GM21786 (cell line): Measurements from ENCODE around the gene MAOB.
"Not testable (repeated sequence)": the region's sequence is repeated elsewhere in the genome, so short reads cannot be mapped to it uniquely, and the experiment has no call there.

Experiments used
- ATAC-seq: cut with Tn5 transposase; IDR thresholded peaks from one replicate; pipeline ENCODE4 v1.9.1; 2021; ENCODE audit not compliant: unreplicated experiment

MAOB gene

DNA sequence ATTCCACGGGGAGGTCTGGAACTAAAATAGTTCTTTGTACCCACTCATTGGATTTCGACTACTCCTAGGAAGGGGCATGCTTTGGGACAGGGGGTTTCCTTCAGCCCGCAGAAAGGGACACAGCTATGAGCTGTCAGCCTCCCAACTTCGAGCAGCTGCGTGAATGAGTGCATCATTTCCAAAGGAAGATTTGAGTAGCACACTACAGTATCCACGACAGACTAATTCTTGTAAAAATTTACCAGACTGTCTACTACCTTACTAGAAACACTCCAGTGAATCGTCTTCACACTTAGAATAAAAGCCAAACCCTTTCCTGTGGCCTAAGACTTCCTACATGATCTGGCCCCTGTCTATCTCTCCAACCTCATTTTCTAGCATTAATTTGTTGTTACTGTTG, 124.2 kb downstream of the MAOB start:
- ATAC-seq = no peak

DNA sequence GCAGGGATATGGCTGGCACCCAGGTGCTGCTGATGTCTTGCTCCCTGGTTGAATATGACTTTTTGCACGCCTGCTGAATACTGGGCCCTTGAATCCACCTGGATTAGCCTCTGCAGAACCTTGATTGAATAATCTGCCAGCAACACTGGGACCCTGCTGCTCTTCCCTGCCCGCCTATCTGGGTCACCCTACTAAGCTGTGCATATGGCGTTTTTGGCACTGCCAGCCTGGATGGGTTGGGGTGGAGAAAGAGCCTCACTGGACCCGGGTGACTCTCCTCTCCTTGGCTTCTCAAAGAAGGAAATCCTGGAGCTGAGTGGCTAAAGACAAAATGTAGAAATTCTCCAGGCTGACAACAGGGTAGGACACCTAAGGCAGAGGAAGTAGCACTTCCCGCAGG, 126.2 kb downstream of the MAOB start:
- ATAC-seq = no peak

DNA sequence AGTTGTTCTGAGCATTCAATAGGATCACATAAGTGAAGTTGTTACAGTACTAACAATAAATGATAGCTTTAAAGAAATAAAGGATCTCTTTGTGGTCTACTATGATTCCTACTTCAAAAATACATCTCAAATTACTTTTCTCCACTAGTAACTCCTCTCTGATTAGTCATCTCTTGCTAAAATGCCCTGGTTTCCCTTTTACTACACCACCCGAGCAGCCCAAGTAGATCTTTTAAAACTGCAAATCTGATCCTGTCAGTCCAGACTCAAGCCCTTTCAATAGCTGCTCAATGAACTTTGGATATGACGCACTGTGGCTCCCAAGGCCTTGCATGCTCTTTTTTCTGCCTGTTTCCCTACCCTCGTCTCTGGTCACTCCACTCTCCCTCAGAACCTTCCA, 128.6 kb downstream of the MAOB start:
- no peak for ATAC-seq

DNA sequence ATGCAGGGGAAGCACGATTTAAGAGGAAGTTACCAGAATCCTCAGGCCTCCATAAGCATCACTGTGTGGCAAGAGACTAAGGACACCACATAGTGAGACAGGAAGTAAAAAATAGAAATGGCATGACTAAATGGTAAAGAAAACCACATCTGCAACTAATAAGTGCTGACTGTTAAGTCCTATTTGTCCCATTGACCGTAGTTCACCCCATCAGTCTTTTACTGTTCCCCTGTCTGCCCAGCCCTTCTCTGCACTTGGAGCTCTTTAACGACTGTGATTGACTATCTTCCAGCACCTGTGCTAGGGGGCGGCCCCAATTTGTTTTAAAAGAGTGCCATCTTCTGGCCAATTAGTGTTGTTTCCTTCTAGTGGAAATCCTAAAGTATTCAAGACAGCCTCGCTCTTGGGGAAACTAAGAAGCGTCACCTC, 132.0 kb downstream of the MAOB start:
- peak; percentile 84 for ATAC-seq

DNA sequence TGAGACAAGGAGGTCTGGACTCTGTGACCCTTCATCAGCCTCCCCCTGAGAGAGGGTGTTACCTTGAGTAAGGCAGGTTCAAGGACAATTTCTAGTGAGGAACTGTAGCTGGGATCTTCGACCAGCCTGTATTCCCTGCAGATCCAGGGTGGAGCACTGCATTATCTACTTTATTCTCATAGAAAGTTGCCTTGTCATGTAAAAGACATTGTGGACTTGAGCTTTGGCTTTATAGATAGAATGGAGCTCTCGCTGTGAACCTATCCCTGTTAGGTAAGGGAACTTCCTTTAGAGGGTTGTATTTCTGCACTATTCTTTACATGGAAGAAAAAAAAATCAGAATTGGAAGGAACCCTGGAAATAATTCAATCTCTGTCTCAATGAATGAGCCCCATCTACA, 134.8 kb downstream of the MAOB start:
- ATAC-seq = no peak

DNA sequence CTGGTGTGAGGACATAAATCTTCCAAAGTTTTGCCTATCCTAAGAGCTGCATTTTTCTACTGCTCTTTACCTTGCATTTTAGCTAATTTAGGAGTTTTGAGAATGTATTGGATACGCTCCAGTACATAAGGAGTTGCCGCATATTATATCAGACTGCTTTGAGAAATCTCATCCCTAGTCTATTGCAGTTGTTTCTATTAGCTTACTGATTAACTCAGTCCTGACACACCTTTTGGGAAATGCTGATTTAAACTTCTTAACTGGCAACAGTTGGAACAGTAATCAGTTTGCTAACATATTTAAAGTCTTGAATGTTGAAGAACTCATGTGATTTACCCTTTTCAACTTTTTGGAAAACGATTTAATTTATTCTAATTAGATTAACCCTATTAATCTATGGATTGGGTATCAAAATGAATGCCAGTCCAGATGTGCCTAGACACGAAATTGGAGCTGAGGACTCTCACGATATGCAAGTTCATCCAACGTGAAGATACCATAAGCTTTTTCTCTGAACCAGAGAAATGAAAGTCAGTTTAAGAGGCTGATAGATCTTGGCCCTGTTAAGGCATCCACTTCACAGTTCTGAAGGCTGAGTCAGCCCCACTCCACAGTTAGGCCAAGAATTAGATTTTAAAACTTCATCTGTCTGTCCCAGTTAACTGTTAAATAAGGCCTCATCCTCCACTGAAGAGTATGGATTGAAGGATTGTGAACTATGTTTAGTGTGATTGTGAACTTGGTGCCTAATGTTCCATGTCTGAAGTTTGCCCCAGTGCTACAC, 136.1 kb downstream of the MAOB start:
- ATAC-seq = no peak

DNA sequence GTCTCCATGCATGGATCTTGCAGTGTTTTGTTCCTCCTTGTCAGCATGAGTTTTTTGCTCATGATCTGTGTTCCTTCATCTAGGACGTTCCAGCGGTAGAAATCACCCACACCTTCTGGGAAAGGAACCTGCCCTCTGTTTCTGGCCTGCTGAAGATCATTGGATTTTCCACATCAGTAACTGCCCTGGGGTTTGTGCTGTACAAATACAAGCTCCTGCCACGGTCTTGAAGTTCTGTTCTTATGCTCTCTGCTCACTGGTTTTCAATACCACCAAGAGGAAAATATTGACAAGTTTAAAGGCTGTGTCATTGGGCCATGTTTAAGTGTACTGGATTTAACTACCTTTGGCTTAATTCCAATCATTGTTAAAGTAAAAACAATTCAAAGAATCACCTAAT, 138.0 kb downstream of the MAOB start:
- no peak for ATAC-seq

DNA sequence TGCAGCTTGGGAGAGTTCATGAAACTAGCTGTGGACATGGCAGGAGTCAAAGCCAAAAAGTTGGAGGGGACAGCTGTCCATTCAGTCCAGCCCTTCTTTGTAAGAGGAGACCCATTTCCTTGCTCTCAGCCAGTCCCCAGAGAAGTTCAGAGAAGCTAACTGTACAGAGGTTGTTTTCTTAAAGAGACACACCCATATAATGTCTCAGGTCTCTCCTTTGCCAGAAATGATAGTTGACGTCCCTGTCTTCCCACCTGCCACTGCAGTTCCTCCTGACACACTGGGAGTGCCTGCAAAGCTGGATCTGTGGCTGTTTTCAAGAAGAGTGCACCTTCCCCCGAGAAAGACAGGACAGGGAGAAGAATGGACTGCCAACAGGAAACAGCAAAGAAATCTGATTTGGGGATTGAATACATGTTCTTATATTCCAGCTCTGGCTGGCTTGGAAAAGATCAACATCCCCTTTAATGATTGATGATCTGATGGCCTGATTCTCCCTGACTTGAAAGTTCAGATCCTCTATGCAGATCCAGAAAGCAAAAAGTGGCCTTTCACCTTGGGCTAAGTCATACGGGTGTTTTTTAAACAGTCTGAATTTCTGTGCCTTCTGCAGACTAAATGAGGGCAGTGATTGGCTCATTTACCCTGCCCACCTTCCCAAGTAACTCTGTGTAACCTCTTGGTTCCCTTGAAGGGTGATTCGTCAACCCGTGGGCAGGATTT, 139.0 kb downstream of the MAOB start:
- no peak for ATAC-seq

DNA sequence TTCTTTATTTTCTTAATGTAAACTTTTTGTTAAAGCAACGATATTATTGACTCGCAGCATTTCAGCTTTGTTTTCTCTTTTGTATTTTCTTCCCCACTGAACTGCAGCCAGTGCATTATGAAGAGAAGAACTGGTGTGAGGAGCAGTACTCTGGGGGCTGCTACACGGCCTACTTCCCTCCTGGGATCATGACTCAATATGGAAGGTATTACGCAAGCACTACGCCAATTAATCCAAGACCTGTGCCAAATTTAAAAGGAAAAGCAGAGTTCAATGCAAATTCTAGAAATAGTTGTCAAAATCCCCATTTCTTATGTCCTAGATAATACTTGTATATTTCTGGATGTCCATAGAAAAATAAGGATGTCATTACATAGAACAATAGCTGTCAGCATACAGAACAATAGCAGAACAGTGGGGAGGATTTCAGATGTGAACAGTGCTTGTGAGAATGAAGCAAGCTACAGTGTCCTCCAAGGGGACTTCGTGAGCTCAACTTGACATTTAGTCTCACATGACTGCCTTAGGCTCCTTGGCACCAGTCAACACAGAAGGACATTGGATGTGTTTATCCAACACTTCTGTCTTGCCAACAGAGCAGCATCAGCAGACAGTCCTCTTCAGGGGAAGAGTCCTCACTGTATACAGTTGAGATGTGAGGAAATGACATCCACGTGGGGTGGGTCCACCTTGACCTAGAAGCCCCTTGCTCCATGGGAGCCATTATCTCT, 140.2 kb downstream of the MAOB start:
- no peak for ATAC-seq

DNA sequence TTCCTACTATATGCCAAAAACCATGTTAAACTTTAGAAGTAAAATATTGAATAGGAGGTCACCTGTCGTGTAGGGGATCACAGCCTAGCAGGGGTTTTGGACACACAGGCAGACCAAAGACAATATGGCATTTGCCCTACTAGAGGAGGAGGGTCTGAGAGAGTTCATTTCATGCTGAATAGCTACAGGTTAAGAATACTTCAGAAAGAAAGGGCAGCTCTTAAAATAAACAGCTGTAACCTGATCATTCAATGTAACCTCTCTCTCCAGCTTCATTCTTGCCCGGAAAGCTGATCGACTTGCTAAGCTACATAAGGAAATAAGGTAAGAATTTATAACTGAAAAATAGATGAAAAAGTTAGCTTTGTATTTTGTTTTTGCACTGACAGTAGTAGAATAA, 146.3 kb downstream of the MAOB start:
- ATAC-seq = no peak

DNA sequence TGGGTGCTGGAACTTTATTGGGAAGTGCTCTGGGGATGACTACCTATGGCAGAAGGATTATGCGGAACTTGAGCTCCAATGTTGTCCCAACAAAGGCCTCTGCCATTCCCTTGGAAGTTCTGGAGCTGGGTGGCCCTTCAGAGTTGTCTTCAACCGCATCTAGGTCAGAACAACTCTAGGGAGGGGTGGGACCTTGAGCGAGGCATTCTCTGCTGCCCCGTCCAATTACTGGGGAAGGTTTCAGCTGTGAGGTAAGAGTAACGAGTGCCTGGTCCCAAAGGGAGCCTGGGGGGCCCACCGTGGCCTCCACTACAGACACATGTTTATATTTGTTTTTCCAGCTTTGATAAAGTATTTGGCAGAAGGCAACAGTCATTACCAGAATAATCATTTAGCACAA, 146.7 kb downstream of the MAOB start:
- ATAC-seq = no peak

DNA sequence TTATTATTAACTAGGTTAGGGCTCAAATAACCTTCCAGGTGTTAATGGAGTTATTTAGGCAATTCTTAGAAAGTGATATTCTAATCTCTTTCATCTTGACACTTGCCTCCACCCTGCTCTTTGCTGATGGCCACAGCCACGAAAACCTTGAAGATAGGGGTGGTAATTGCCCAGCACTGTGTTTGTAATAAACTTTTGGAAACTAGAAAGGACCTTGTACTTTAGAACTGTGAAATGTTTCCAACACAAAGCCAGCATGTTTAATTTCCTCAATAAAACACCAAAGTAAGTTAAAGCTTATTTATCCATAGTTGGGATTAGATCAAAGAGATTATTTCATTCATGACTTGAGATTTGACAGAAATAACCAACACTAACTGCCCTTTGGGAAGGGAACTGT, 147.8 kb downstream of the MAOB start:
- no peak for ATAC-seq

DNA sequence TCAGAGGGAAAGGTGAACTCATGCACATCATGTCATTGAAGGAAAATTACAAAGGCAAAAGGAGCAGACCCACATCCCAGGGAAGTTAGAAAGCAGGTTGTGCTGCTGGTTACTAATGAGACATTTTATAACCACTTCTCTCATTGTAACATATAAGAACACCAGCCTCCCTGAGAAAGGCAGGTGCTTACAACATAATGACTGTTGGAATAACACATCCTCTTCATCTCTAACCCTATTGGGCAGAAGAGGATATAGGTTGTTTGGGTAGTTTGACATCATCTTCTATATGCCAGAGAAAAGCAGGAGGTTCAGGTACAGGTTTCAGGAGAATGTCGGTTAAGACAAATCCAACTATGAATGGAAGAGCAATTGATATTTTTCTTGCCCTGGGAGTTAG, 148.6 kb downstream of the MAOB start:
- ATAC-seq = no peak

DNA sequence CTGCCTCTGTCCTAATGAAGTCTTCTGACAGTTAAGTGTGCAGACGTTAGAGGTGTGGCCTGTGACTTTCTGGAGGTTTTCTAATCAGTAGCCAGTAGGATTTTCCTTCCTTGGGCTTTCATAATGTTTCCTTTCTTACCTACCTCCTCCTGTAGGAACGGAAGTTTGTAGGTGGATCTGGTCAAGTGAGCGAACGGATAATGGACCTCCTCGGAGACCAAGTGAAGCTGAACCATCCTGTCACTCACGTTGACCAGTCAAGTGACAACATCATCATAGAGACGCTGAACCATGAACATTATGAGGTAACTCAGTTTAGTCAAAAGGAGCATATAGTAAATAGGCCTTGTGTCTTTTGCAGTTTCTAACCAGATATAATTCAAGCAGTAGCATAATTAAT, 151.2 kb downstream of the MAOB start:
- no peak for ATAC-seq

DNA sequence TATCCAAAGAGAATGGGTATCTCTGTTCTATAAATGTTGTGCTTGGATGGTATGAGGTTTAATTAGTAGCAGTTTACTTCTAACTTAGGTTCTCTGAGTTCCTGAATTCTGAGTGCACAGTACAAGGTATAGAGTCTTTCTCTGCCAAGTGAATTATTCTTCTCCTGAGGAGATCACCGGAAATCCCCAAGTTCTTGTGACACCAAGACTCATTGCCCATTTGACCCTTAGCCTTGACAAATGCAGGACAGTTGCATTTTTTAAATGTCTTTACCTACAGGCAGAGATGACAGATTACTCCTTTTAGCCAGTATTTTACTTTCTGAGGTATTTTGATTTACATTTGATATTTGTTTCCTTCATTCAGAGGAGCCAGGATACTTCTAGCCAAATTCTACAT, 153.3 kb downstream of the MAOB start:
- ATAC-seq = no peak

DNA sequence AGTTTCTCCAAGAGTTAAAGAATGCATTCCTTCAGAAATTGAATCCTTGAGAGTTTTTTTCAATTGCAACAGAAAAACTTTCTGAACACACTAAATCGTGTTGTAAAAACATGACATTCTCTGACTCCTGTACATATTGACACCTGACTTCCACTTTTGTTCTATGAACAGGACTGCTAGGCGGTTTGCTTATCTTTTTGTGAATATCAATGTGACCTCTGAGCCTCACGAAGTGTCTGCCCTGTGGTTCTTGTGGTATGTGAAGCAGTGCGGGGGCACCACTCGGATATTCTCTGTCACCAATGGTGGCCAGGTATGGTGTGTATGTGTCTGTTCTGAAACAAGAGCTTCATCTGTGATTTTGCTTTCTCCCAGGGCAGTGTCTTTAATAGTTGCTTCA, 154.2 kb downstream of the MAOB start:
- no peak for ATAC-seq

DNA sequence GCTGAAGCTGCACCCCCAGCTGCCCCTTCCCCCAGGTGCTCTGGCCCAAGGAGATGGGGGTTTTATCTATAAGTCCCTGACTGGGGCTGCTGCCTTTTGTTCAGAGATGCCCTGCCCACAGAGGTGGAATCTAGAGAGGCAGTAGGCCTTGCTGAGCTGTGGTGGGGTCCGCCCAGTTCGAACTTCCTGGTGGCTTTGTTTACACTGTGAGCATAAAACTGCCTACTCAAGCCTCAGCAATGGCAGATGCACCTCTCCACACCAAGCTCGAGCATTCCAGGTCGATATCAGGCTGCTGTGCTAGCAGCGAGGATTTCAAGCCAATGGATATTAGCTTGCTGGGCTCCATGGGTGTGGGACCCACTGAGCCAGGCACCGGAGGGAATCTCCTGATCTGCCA, 155.0 kb downstream of the MAOB start:
- ATAC-seq = not testable (repeated sequence)

DNA sequence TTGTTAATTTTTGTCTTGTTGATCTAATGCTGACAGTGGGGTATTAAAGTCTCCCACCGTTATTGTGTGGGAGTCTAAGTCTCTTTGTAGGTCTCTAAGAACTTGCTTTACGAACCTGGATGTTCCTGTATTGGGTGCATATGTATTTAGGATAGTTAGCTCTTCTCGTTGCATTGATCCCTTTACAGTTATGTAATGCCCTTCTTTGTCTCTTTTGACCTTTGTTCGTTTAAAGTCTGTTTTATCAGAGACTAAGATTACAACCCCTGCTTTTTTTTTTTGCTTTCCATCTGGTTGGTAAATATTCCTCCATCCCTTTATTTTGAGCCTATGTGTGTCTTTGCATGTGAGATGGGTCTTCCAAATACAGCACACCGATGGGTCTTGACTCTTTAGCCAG, 157.0 kb downstream of the MAOB start:
- ATAC-seq = not testable (repeated sequence)

DNA sequence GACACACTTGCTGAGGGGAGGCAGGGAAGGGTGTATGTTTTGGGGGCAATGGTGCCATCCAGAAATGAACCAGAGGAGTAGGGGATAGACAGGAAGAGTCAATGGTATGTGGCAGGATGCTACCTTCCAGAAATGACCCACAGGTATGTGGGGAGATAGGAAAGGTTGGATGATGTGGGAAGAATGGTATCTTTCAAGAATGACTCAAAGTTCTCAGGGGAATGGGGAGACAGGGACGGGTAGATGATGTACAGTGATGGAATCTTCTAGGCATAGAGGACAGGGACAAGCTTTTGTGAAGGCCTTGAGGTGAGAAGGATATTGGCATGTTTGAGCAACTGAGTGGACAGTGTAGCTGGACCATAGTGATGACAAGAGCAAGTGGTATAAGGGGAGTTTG, 161.3 kb downstream of the MAOB start:
- ATAC-seq = no peak

DNA sequence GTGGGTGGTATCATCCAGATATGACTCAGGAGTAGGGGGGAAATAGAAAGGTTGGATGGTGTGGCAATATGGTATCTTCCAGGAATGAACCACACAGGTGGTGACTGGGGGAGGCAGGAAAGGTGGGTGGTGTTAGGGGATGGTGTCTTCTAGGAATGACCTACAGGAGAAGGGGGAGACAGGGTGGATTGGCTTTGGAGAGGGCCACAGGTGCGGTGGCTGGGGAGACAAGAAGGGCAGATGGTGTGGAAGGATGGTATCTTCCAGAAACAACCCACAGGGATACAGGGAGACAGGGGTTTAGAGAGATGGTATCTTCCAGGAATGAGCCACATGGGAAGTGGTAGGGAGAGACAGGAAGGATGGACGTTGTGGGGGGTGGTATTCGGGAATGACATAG, 162.2 kb downstream of the MAOB start:
- no peak for ATAC-seq

DNA sequence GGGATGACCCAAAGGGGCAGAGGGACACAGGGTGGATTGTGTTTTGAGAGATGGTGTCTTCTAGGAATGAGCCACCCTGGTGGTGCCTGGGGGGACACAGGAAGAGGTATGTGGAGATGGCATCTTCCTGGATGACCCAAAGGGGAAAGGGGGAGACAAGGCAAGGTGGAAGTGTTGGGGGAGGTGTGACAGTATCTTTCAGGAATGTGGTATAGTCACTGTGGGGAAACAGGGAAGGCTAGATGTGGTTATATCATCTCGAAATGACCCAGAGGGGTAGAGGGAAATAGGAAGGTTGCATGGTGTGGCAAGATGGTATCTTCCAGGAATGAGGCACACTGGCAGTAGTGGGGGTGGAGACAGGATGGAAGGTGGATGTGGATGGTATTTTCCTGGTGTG, 163.3 kb downstream of the MAOB start:
- no peak for ATAC-seq

DNA sequence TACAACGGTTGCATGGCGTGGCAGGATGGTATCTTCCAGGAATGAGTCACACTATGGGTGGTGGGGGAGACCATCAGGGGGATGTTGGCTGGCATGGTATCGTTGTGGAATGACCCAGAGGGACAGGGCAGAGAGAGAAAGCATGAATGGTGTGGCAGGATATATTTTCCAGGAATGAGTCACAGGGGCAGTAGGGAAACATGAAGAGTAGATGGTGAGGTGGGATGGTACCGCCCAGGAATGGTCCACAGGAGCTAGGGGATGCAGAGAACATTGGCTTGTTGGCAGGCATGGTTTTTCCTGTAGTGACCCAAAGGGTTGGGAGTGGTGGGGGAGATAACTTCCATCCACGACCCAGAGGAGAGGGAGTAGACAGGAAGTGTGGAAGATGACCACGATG, 163.7 kb downstream of the MAOB start:
- ATAC-seq = no peak
